Epithelial cell of alveolus of lung (primary cell): Measurements from ENCODE around the gene RBMS3. TPM values are rescaled to one million over a fixed set of nuclear protein-coding genes. Genes with fewer than 3 reads are reported as not detected.

ENCODE experiments used
- total RNA-seq: library from RNA; depleted of rRNA; stranded (reverse); fragments of >200 nt; gene quantifications from 2 replicates; pipeline ENCODE4 v1.2.1, GENCODE V29; 2015

RBMS3 gene
- 20.3 and 21.4 TPM in 2 replicates for total RNA-seq

DNA sequence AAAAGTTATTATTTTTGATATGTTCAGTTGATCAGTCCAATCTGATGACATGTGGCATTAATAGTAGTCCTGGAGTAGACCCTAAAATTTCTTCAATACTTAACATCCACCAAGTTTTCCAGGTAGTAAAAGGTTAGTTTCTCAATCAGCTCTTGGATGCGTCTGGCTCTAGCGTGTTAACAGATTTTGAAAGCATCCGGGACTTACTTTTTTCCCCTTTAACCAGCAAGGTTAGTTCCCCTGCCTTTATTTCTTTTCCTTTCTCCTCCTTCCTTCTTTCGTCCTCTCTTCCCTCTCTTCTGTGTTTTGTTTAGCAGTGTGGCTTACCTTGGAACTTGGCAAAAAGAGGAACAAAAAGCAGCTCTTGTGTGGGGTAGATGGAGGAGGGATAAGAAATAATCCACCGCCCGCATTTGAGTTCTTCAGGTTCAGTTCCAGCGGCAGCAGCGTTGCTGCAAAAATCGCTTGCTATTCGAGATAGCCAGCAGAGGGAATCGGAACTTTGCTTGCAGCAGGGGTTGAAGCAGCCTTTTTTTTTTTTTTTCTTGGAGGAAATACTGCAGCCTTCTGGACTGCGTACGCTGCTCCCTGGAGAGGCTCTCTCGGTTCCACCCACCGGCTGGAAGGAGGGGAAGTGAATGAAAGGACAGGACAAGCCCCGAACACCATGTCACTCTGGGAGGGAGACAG is at the start of gene RBMS3:
Gene RBMS3 (plus strand): TSS at position 668 of the 690 bp plus-strand sequence.

